HCT116 (cell line): ENCODE measurements around the gene RTF1. TPM values are rescaled to one million over a fixed set of nuclear protein-coding genes. Genes with fewer than 3 reads are reported as not detected.

Experiments used
- ATAC-seq: fragments of 200-7000 bp; cut with Tn5 transposase; 2 replicates; pipeline ENCODE4 v1.9.1; 2020; ENCODE audit warnings: mild to moderate bottlenecking, moderate library complexity
- BruUV-seq: library from RNA; stranded (reverse); fragments of 400-500 nt; replicated peaks from 2 replicates; lab custom pipeline; 2021; lab: Mats Ljungman, UMichigan
- CTCF ChIA-PET: fragments of 300-600 bp; sonication (Branson Sonifier 250); formaldehyde crosslinking; loops from one replicate; lab custom pipeline; 2021; ENCODE audit warnings: antibody characterized with exemption; lab: Charles Lee
- POLR2A ChIA-PET: fragments of 300-600, 350-600 bp; sonication (Branson Sonifier 250); formaldehyde crosslinking; loops from one replicate; lab custom pipeline; 2021; ENCODE audit warnings: antibody characterized with exemption; lab: Charles Lee
- RAD21 ChIA-PET, 2 experiments: fragments of 300-600 bp; sonication (Branson Sonifier 250); formaldehyde crosslinking; loops; one replicate each; lab custom pipeline; 2023; ENCODE audit warnings: low total read pairs in 2 of 2; ENCODE audit not compliant: uncharacterized antibody in 2 of 2, unreplicated experiment in 2 of 2, low non-redundant PET in 1 of 2; lab: Charles Lee
- DNase-seq: peaks from one replicate; pipeline ENCODE4 v3.0.0-alpha.2; 2010; ENCODE audit warnings: low read depth, low spot score
- H2AFZ ChIP-seq: fragments of 200-600 bp; shearing (Covaris generic), sonication (generic); 2 replicates; pipeline ENCODE4 v1.6.1; 2017; ENCODE audit warnings: low read depth, mixed run types, mixed read lengths, antibody characterized with exemption, low read length; ENCODE audit not compliant: poor library complexity, severe bottlenecking
- H3K27ac ChIP-seq: 2 replicates; pipeline ENCODE4 v1.5.1; 2012; ENCODE audit warnings: low read depth, low read length
- H3K27me3 ChIP-seq: fragments of 200-600 bp; sonication (generic); 2 replicates; pipeline ENCODE4 v1.6.1; 2016; ENCODE audit warnings: mixed run types, low read length, mixed read lengths; ENCODE audit not compliant: insufficient read depth
- H3K36me3 ChIP-seq, 2 experiments: fragments of 200-500 bp in 1 of 2; fragments of 200-600 bp in 1 of 2; sonication (Bioruptor generic) in 1 of 2; sonication (generic) in 1 of 2; 2 replicates each; pipeline versions ENCODE4 v1.5.1 to v1.6.1; 2014 to 2016; ENCODE audit warnings: low read length in 2 of 2, inconsistent platforms in 1 of 2, mixed read lengths in 1 of 2, mixed run types in 1 of 2; ENCODE audit not compliant: insufficient read depth in 2 of 2, control insufficient read depth in 1 of 2
- H3K4me1 ChIP-seq, 2 experiments: fragments of 200-600 bp in 1 of 2; sonication (generic) in 1 of 2; 2 replicates each; pipeline versions ENCODE4 v1.5.1 to v1.6.1; 2012 to 2017; ENCODE audit warnings: low read length in 2 of 2, inconsistent platforms in 1 of 2, mild to moderate bottlenecking in 1 of 2, mixed read lengths in 1 of 2, mixed run types in 1 of 2, moderate library complexity in 1 of 2; ENCODE audit not compliant: insufficient read depth in 2 of 2, control insufficient read depth in 1 of 2
- H3K4me2 ChIP-seq: fragments of 200-600 bp; sonication (generic); 2 replicates; pipeline ENCODE4 v1.6.1; 2017; ENCODE audit warnings: mixed run types, low read length, mixed read lengths
- H3K4me3 ChIP-seq, 2 experiments: fragments of 200-600 bp in 1 of 2; sonication (generic) in 1 of 2; replicated peaks in 1 of 2; 2 replicates each; pipeline ENCODE4 v1.5.1; 2011 to 2016; ENCODE audit warnings: low read length in 2 of 2, control low read depth in 1 of 2, low read depth in 1 of 2, mild to moderate bottlenecking in 1 of 2, mixed read lengths in 1 of 2, mixed run types in 1 of 2
- H3K79me2 ChIP-seq: fragments of 200-600 bp; sonication (generic); 2 replicates; pipeline ENCODE4 v1.6.1; 2017; ENCODE audit warnings: mild to moderate bottlenecking, mixed run types, low read length, moderate library complexity, mixed read lengths; ENCODE audit not compliant: insufficient read depth
- H3K9ac ChIP-seq: fragments of 200-600 bp; sonication (generic); 2 replicates; pipeline ENCODE4 v1.6.1; 2016; ENCODE audit warnings: low read length, mixed read lengths
- H3K9me2 ChIP-seq: fragments of 200-600 bp; sonication (generic), shearing (Covaris generic); 2 replicates; pipeline ENCODE4 v1.6.1; 2017; ENCODE audit warnings: mixed run types, mild to moderate bottlenecking, moderate library complexity; ENCODE audit not compliant: insufficient read depth
- H3K9me3 ChIP-seq, 2 experiments: fragments of 200-500 bp in 1 of 2; fragments of 200-600 bp in 1 of 2; sonication (Bioruptor generic) in 1 of 2; sonication (generic) in 1 of 2; 2 replicates each; pipeline ENCODE4 v1.6.1; 2014 to 2017; ENCODE audit warnings: low read length in 2 of 2, mixed read lengths in 2 of 2, inconsistent platforms in 1 of 2, low read depth in 1 of 2, mild to moderate bottlenecking in 1 of 2, mixed run types in 1 of 2, moderate library complexity in 1 of 2; ENCODE audit not compliant: control insufficient read depth in 1 of 2, insufficient read depth in 1 of 2
- H4K20me1 ChIP-seq: fragments of 200-600 bp; sonication (generic), shearing (Covaris generic); 2 replicates; pipeline ENCODE4 v1.6.1; 2017; ENCODE audit warnings: mixed run types, mild to moderate bottlenecking, moderate library complexity; ENCODE audit not compliant: insufficient read depth
- CBX3 ChIP-seq: IDR thresholded peaks from 2 replicates; pipeline ENCODE4 v1.6.1; 2012; ENCODE audit warnings: low read depth
- CEBPB ChIP-seq: IDR thresholded peaks from 2 replicates; pipeline ENCODE4 v1.6.1; 2012; ENCODE audit warnings: low read depth
- EGR1 ChIP-seq: IDR thresholded peaks from 2 replicates; pipeline ENCODE4 v1.6.1; 2012; ENCODE audit warnings: low read depth
- ELF1 ChIP-seq: IDR thresholded peaks from 2 replicates; pipeline ENCODE4 v1.6.1; 2012; ENCODE audit warnings: low read depth, borderline replicate concordance
- EZH2 ChIP-seq: fragments of 200-600 bp; sonication (generic); IDR thresholded peaks from 2 replicates; pipeline ENCODE4 v1.6.1; 2017; ENCODE audit warnings: antibody characterized with exemption, mixed run types
- EZH2phosphoT487 ChIP-seq: fragments of 200-600 bp; IDR thresholded peaks from 2 replicates; pipeline ENCODE4 v1.6.1; 2018; ENCODE audit warnings: antibody characterized with exemption, borderline replicate concordance
- FOSL1 ChIP-seq: IDR thresholded peaks from 2 replicates; pipeline ENCODE4 v1.6.1; 2012; ENCODE audit warnings: low read depth
- JUND ChIP-seq: IDR thresholded peaks from 2 replicates; pipeline ENCODE4 v1.6.1; 2012
- POLR2A ChIP-seq: IDR thresholded peaks from 2 replicates; pipeline ENCODE4 v1.7.0; 2011; ENCODE audit warnings: borderline replicate concordance; ENCODE audit not compliant: insufficient read depth, insufficient read length; ENCODE audit errors: extremely low read depth
- SIN3A ChIP-seq: IDR thresholded peaks from 2 replicates; pipeline ENCODE4 v1.6.1; 2012; ENCODE audit warnings: low read depth
- SP1 ChIP-seq: IDR thresholded peaks from 2 replicates; pipeline ENCODE4 v1.6.1; 2012; ENCODE audit warnings: low read depth
- TCF7L2 ChIP-seq: IDR thresholded peaks from 2 replicates; pipeline ENCODE4 v1.7.0; 2011; ENCODE audit warnings: borderline replicate concordance, inconsistent platforms; ENCODE audit not compliant: insufficient read depth, insufficient read length; ENCODE audit errors: extremely low read depth
- ZFX ChIP-seq: fragments of 450-650 bp; IDR thresholded peaks from 2 replicates; pipeline ENCODE4 v1.6.1; 2017
- intact Hi-C: fragments of 100-400 bp; cut with micrococcal nuclease; formaldehyde crosslinking; loops from 2 replicates; pipeline ENCODE4 v1.10.0; 2022
- total RNA-seq: library from RNA; stranded (reverse); gene quantifications from one replicate; pipeline ENCODE4 v1.2.1, GENCODE V29; 2021; ENCODE audit not compliant: unreplicated experiment
- TF ChIP-seq, protein P1 (sequence below): IDR thresholded peaks from 2 replicates; pipeline ENCODE4 v1.6.1; 2012
- TF ChIP-seq, protein P2 (sequence below), 3 experiments: fragments of 200-600 bp in 1 of 3; sonication (generic) in 1 of 3; IDR thresholded peaks in 2 of 3; conservative IDR thresholded peaks in 1 of 3; 2 replicates each; pipeline ENCODE4 v1.5.1; 2012 to 2017; ENCODE audit warnings: low read depth in 2 of 3, low read length in 2 of 3, antibody characterized with exemption in 1 of 3, borderline replicate concordance in 1 of 3, control low read depth in 1 of 3, mild to moderate bottlenecking in 1 of 3, mixed read lengths in 1 of 3, mixed run types in 1 of 3, moderate library complexity in 1 of 3; ENCODE audit not compliant: insufficient read depth in 1 of 3
- TF ChIP-seq, protein P3 (sequence below): IDR thresholded peaks from 2 replicates; pipeline ENCODE4 v1.6.1; 2012; ENCODE audit warnings: low read depth
- TF ChIP-seq, protein P4 (sequence below): IDR thresholded peaks from 2 replicates; pipeline ENCODE4 v1.6.1; 2011; ENCODE audit warnings: mild to moderate bottlenecking, low read length, moderate library complexity; ENCODE audit not compliant: insufficient replicate concordance; ENCODE audit errors: extremely low read depth

The RTF1 gene
- total RNA-seq, 1 experiment from 2014 or later = 27.5 TPM

DNA sequence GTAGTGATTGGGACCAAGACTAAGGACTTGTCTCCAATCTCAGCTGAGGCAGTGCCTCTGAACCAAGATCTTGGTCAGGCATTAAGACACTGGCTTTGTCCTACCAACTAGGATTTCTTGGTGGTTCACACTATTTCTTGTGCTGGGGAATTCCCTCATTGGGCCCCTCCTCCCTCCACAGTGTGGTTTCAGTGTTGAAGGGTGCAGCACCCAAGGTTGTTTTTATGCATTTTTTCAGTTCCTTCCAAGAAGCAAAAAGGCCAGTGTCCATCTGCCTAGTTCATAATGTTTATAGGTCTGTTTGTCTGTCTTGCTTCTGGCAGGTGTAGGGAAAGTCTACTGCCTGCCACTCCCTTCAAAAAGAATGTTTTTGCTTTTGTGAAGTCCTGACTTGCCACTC is 66.2 kb downstream of the RTF1 start (continued):
- TF ChIP-seq FOSL1 (no peak), CBX3 (no peak)
- TF ChIP-seq, protein P1, sequence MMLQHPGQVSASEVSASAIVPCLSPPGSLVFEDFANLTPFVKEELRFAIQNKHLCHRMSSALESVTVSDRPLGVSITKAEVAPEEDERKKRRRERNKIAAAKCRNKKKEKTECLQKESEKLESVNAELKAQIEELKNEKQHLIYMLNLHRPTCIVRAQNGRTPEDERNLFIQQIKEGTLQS = no peak
- TF ChIP-seq, protein P2, sequence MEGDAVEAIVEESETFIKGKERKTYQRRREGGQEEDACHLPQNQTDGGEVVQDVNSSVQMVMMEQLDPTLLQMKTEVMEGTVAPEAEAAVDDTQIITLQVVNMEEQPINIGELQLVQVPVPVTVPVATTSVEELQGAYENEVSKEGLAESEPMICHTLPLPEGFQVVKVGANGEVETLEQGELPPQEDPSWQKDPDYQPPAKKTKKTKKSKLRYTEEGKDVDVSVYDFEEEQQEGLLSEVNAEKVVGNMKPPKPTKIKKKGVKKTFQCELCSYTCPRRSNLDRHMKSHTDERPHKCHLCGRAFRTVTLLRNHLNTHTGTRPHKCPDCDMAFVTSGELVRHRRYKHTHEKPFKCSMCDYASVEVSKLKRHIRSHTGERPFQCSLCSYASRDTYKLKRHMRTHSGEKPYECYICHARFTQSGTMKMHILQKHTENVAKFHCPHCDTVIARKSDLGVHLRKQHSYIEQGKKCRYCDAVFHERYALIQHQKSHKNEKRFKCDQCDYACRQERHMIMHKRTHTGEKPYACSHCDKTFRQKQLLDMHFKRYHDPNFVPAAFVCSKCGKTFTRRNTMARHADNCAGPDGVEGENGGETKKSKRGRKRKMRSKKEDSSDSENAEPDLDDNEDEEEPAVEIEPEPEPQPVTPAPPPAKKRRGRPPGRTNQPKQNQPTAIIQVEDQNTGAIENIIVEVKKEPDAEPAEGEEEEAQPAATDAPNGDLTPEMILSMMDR (IDR thresholded peaks at IDR 0.05 in 2 of 3, conservative IDR thresholded peaks at IDR 0.05 in 1 of 3; ENCODE audit: borderline replicate concordance in 1 of 3, insufficient read depth in 1 of 3, low read depth in 2 of 3, low read length in 2 of 3) = no peak
- TF ChIP-seq, all 23 proteins: peak for 0

DNA sequence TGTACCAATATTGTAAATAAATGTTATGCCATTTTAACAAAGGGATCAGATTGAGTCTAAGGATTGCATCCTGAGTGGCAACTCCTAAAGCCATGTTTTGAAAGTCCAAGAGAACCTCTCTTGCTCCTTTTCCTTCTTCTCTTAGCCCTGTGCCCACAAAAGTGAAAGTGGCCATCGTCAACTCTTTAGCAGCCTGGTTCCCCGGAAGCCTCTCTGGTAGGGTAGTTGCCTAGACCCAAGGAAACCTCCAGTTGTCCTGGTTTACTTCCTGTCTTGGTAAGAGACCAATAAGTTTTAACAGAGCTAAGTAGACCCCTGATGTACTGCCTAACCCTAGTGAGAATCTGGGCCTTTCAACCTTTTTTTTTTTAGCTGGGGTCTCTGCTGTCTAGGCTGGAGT is 66.6 kb downstream of the RTF1 start:
- peaks cover 15 to 28% of the 10 kb centered on the region in 2 experiments; a peak in 2 of 4 replicates for H3K36me3 ChIP-seq

More for the DNA sequence above, 66.6 kb downstream of the RTF1 start:
- ChIA-PET CTCF (no interaction called here), RAD21 (interaction anchor here in 1 of 2 experiments (1.5 kb wide), 1 partner anchor 24 kb away, joined by 3 read pairs; no protein-coding TSS in a partner anchor), POLR2A (no interaction called here)
- Histone ChIP-seq H3K4me3 (no peak overlapping the region), H3K4me1 (peaks cover 0 to 17% of the 10 kb centered on the region in 2 experiments; a peak in 1 of 4 replicates), H4K20me1 (no peaks in the 10 kb centered on the region), H3K4me2 (no peak overlapping the region), H3K9me2 (no peaks in the 10 kb centered on the region), H2AFZ (no peak overlapping the region), H3K9ac (no peak overlapping the region), H3K9me3 (no peaks in the 10 kb centered on the region), H3K27me3 (no peaks in the 10 kb centered on the region), H3K27ac (no peak overlapping the region), H3K79me2 (no peaks in the 10 kb centered on the region)
- BruUV-seq = no TSS peak
- DNase-seq = no peak
- intact Hi-C loops = no loop called here
- TF ChIP-seq, protein P3, sequence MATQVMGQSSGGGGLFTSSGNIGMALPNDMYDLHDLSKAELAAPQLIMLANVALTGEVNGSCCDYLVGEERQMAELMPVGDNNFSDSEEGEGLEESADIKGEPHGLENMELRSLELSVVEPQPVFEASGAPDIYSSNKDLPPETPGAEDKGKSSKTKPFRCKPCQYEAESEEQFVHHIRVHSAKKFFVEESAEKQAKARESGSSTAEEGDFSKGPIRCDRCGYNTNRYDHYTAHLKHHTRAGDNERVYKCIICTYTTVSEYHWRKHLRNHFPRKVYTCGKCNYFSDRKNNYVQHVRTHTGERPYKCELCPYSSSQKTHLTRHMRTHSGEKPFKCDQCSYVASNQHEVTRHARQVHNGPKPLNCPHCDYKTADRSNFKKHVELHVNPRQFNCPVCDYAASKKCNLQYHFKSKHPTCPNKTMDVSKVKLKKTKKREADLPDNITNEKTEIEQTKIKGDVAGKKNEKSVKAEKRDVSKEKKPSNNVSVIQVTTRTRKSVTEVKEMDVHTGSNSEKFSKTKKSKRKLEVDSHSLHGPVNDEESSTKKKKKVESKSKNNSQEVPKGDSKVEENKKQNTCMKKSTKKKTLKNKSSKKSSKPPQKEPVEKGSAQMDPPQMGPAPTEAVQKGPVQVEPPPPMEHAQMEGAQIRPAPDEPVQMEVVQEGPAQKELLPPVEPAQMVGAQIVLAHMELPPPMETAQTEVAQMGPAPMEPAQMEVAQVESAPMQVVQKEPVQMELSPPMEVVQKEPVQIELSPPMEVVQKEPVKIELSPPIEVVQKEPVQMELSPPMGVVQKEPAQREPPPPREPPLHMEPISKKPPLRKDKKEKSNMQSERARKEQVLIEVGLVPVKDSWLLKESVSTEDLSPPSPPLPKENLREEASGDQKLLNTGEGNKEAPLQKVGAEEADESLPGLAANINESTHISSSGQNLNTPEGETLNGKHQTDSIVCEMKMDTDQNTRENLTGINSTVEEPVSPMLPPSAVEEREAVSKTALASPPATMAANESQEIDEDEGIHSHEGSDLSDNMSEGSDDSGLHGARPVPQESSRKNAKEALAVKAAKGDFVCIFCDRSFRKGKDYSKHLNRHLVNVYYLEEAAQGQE = no peak
- TF ChIP-seq, protein P4, sequence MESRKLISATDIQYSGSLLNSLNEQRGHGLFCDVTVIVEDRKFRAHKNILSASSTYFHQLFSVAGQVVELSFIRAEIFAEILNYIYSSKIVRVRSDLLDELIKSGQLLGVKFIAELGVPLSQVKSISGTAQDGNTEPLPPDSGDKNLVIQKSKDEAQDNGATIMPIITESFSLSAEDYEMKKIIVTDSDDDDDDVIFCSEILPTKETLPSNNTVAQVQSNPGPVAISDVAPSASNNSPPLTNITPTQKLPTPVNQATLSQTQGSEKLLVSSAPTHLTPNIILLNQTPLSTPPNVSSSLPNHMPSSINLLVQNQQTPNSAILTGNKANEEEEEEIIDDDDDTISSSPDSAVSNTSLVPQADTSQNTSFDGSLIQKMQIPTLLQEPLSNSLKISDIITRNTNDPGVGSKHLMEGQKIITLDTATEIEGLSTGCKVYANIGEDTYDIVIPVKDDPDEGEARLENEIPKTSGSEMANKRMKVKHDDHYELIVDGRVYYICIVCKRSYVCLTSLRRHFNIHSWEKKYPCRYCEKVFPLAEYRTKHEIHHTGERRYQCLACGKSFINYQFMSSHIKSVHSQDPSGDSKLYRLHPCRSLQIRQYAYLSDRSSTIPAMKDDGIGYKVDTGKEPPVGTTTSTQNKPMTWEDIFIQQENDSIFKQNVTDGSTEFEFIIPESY = no peak
- TF ChIP-seq EGR1 = no peak
- no peak for TF ChIP-seq SIN3A
- no peak for TF ChIP-seq TCF7L2
- TF ChIP-seq ELF1 = no peak
- no peak for TF ChIP-seq ZFX
- no peak for TF ChIP-seq POLR2A
- TF ChIP-seq JUND = no peak
- TF ChIP-seq EZH2 = no peak
- no peak for TF ChIP-seq EZH2phosphoT487
- no peak for TF ChIP-seq SP1
- no peak for TF ChIP-seq CEBPB
- no peak for ATAC-seq
